ENCODE results near the gene ME1.

ME1 gene

GRCh38 chr6:83190626-83191025, 240.2 kb downstream of the ME1 start:
- no peak for DNase-seq

GRCh38 chr6:83188501-83188900, 242.3 kb downstream of the ME1 start:
- no peak for DNase-seq

GRCh38 chr6:83185096-83185495, 245.8 kb downstream of the ME1 start:
- no peak for DNase-seq

- no peak for DNase-seq
Measured at GRCh38 chr6:83183082-83183828, 247.6 kb downstream of the ME1 start.

GRCh38 chr6:83182114-83182513, 248.7 kb downstream of the ME1 start:
- no peak for DNase-seq

- DNase-seq = no peak
Measured at GRCh38 chr6:83180426-83180950, 250.4 kb downstream of the ME1 start.

- peak; percentile 5 for DNase-seq
Measured at GRCh38 chr6:83176246-83176645, 254.6 kb downstream of the ME1 start.

- no peak for DNase-seq
Measured at GRCh38 chr6:83169511-83169910, 261.3 kb downstream of the ME1 start.

- DNase-seq = no peak
Measured at GRCh38 chr6:83169106-83169505, 261.7 kb downstream of the ME1 start.

- no peak for DNase-seq
Measured at GRCh38 chr6:83168556-83168955, 262.3 kb downstream of the ME1 start.

- DNase-seq = no peak
Measured at GRCh38 chr6:83167726-83168278, 263.0 kb downstream of the ME1 start.

All from right kidney (tissue), 1 donor.